ENCODE data around the gene RGL4. TPM values are rescaled to one million over a fixed set of nuclear protein-coding genes. Genes with fewer than 3 reads are reported as not detected.
A peak's percentile ranks its signal among the peaks of the same experiment; 100 is the strongest.

The RGL4 gene
- total RNA-seq, 1 donor from 2014 or later, result not detected

DNA sequence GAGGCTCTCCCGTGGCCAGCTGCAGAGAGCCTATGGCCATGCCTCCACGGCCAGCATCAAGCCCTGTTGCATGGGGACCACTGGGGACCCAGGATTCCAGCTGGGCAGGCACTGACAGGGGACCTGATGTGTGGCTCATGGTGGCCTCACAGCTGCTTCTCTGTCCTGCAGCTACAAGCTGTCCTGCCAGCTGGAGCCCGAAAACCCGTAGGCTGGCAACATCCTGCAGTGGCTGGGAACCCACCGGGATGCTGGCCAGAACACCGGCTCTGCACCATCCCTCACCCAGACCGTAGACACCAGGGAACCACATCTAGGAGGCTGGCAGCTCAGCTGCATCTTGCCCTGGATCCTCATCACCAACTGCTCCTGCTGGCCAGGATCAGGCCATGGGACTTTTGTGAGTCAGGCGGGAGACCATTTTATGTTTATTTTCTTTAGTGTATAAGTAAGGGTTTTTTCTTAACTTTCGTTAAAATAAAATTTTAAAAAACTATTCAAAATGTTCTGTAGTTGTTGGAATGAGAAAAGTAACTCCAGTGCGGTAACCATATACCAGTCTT lies 7.9 kb downstream of the RGL4 start:
- Histone ChIP-seq H3K27me3 (no peaks in the 10 kb centered on the region), H3K4me1 (no peaks in the 10 kb centered on the region), H3K9me3 (no peaks in the 10 kb centered on the region), H3K27ac (no peak overlapping the region), H3K36me3 (peaks cover 33 to 53% of the 10 kb centered on the region in 2 donors), H3K4me3 (no peak overlapping the region)
- intact Hi-C loops (cut with DNase I), result no loop called here
- DNase-seq (ENCODE audit: low spot score in 2 of 2), result peak in 1 of 2 donors; percentile 47
- TF ChIP-seq, protein P1, sequence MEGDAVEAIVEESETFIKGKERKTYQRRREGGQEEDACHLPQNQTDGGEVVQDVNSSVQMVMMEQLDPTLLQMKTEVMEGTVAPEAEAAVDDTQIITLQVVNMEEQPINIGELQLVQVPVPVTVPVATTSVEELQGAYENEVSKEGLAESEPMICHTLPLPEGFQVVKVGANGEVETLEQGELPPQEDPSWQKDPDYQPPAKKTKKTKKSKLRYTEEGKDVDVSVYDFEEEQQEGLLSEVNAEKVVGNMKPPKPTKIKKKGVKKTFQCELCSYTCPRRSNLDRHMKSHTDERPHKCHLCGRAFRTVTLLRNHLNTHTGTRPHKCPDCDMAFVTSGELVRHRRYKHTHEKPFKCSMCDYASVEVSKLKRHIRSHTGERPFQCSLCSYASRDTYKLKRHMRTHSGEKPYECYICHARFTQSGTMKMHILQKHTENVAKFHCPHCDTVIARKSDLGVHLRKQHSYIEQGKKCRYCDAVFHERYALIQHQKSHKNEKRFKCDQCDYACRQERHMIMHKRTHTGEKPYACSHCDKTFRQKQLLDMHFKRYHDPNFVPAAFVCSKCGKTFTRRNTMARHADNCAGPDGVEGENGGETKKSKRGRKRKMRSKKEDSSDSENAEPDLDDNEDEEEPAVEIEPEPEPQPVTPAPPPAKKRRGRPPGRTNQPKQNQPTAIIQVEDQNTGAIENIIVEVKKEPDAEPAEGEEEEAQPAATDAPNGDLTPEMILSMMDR (IDR thresholded peaks at IDR 0.05), result no peak

- H3K36me3 ChIP-seq, result peaks cover 26 to 51% of the 10 kb centered on the region in 2 donors
- no peaks in the 10 kb centered on the region for H3K9me3 ChIP-seq
- no peaks in the 10 kb centered on the region for H3K27me3 ChIP-seq
- H3K27ac ChIP-seq, result no peak overlapping the region
- peak in 1 of 2 donors; percentile 21 for DNase-seq (ENCODE audit: low spot score in 2 of 2)
- intact Hi-C loops (cut with DNase I), result no loop called here
- TF ChIP-seq, protein P1 (IDR thresholded peaks at IDR 0.05), result no peak
- H3K4me3 ChIP-seq, result no peak overlapping the region
- H3K4me1 ChIP-seq, result no peaks in the 10 kb centered on the region
Observed at GRCh38 chr22:23700706-23701105, 9.9 kb downstream of the RGL4 start.

DNA sequence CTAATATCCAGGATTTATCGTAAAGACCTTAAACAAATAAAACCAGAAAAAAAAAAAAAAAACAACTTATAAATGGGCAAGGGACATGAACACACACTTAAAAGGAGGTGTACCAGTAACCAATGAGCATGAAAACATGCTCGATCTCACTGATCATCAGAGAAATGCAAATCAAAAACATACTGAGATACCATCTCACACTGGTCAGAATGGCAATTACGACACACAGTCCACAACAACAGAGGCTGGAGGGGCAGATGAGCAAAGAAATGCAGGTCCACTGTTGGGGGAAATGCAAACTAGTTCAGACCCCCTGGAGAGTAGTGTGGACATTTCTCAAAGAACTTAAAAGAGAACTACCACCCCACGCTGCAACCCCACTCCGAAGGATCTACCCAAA lies 13.2 kb downstream of the RGL4 start:
- TF ChIP-seq, protein P1 (IDR thresholded peaks at IDR 0.05), result no peak
- H3K4me1 ChIP-seq, result no peaks in the 10 kb centered on the region
- intact Hi-C loops (cut with DNase I), result no loop called here
- H3K36me3 ChIP-seq, result peaks cover 37 to 70% of the 10 kb centered on the region in 2 donors
- DNase-seq (ENCODE audit: low spot score in 2 of 2), result no peak
- no peaks in the 10 kb centered on the region for H3K27me3 ChIP-seq
- no peak overlapping the region for H3K4me3 ChIP-seq
- H3K9me3 ChIP-seq, result no peaks in the 10 kb centered on the region
- no peak overlapping the region for H3K27ac ChIP-seq

- TF ChIP-seq, protein P1 (IDR thresholded peaks at IDR 0.05), result no peak
- Histone ChIP-seq H3K27me3 (no peaks in the 10 kb centered on the region), H3K9me3 (no peaks in the 10 kb centered on the region), H3K4me3 (no peak overlapping the region), H3K4me1 (no peaks in the 10 kb centered on the region), H3K27ac (no peak overlapping the region), H3K36me3 (peaks cover 41 to 71% of the 10 kb centered on the region in 2 donors)
- intact Hi-C loops (cut with DNase I), result no loop called here
- no peak for DNase-seq (ENCODE audit: low spot score in 2 of 2)
Observed at GRCh38 chr22:23704829-23705228, 14.0 kb downstream of the RGL4 start.

GRCh38 chr22:23705358-23705757 lies 14.5 kb downstream of the RGL4 start:
- Histone ChIP-seq H3K4me3 (no peak overlapping the region), H3K36me3 (peaks cover 36 to 72% of the 10 kb centered on the region in 2 donors), H3K27ac (no peak overlapping the region), H3K4me1 (no peaks in the 10 kb centered on the region), H3K9me3 (no peaks in the 10 kb centered on the region), H3K27me3 (no peaks in the 10 kb centered on the region)
- no peak for DNase-seq (ENCODE audit: low spot score in 2 of 2)
- TF ChIP-seq, protein P1 (IDR thresholded peaks at IDR 0.05), result no peak
- intact Hi-C loops (cut with DNase I), result no loop called here

DNA sequence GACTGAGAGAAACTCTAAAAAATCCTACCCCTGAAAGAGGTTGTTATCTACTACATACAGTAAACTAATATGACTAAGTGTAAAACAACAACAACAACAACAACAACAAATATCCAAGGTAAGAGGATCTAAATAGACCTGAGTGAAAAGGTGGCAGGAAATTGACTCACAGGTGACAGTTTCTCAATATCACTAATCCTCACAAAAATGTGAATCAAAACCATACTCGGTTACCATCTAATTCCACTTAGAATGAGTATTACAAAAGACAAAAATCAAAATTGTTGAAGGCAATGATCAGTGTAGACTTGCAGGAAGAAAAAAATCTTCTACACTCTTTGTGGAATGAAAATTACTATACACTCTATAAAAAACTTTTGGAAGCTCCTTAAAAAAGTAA lies 17.5 kb downstream of the RGL4 start:
- Histone ChIP-seq H3K4me1 (no peaks in the 10 kb centered on the region), H3K9me3 (no peaks in the 10 kb centered on the region), H3K36me3 (peaks cover 41 to 82% of the 10 kb centered on the region in 2 donors), H3K4me3 (no peak overlapping the region), H3K27ac (no peak overlapping the region), H3K27me3 (no peaks in the 10 kb centered on the region)
- intact Hi-C loops (cut with DNase I), result no loop called here
- TF ChIP-seq, protein P1 (IDR thresholded peaks at IDR 0.05), result no peak
- DNase-seq (ENCODE audit: low spot score in 2 of 2), result no peak

Measured in ascending aorta (tissue), 2 donors.